C4-2B (cell line): Measurements from ENCODE around the gene CYTIP.

Experiments used
- CTCF ChIP-seq: fragments of 450-650 bp; conservative IDR thresholded peaks from 2 replicates; pipeline ENCODE4 v1.5.1; 2017; ENCODE audit warnings: mild to moderate bottlenecking
- ZFX ChIP-seq: fragments of 450-650 bp; IDR thresholded peaks from 2 replicates; pipeline ENCODE4 v1.6.1; 2017

- TF ChIP-seq CTCF: no peak
- no peak for TF ChIP-seq ZFX
Observed at GRCh38 chr2:157419031-157419575, 24.8 kb downstream of the CYTIP start.
